Measurements from ENCODE around the gene IPO11. TPM values are rescaled to one million over a fixed set of nuclear protein-coding genes. Genes with fewer than 3 reads are reported as not detected.
A peak's percentile ranks its signal among the peaks of the same experiment; 100 is the strongest.
"Not testable (repeated sequence)": the region's sequence is repeated elsewhere in the genome, so short reads cannot be mapped to it uniquely, and the experiment has no call there.

Gene IPO11
- total RNA-seq, 1 experiment from 2014 or later: 29.3 TPM

DNA sequence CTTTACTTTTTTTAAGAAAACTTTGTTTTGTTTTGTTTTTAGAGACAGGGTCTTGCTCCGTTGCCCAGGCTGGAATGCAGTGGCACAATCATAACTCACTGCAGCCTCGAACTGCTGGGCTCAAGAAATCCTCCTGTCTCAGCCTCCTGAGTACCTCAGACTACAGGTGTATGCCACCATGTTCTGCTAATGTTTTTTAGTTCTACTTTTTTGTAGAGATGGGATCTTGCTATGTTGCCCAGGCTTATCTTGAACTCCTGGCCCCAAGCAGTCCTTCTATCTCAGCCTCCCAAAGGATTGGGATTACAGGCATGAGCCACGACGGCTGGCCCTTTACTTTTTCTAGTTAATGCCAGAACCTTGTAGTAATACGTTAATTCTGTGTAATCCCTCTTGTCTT, 36.0 kb downstream of the IPO11 start:
- DNase-seq (ENCODE audit: low read depth): no peak

GRCh38 chr5:62450259-62450658, 37.7 kb downstream of the IPO11 start:
- no peak for DNase-seq (ENCODE audit: low read depth)

- DNase-seq (ENCODE audit: low read depth): peak; percentile 49
These were observed 44.5 kb downstream of the IPO11 start for GRCh38 chr5:62457071-62457470.

DNA sequence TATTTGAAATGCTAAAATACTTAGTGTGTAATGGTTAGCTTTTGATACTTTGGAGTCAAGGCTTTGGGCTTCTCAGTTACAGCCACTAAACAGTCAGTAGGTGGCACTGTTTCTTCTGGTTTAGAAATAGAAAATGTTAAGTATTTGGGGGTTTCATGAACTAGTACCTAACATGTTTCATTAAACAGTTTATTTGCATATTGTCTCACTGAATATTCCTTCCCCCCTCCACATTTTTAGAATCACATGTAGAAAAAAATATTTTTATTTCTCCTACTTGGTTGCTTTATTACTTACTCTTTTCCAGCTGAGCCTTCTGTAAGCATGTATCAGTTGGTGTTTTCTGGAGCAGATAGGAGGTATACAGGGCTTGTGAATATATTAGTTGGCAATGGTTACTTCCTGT, 48.0 kb downstream of the IPO11 start:
- DNase-seq (ENCODE audit: low read depth): peak; percentile 41

DNA sequence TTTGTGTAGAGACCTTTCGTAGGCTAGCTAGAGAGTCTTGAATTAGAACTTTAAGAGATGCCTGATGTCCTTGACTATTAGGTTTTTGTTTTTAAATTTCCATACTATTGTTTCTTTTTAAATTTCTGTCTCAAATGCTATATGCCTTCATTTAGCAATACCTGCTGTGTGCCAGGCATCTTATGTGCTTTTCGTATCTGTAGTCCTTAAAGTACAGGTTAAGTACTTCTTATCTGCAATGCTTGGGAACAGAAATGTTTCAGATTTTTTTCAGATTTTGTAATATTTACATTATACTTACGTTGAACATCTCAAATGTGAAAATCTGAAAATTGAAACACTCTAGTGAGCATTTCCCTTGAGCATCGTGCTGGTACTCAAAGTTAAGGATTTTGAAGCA, 49.0 kb downstream of the IPO11 start:
- DNase-seq (ENCODE audit: low read depth): no peak

GRCh38 chr5:62465985-62466925, 53.7 kb downstream of the IPO11 start:
- DNase-seq (ENCODE audit: low read depth): peak; percentile 14

GRCh38 chr5:62473209-62473608, 60.6 kb downstream of the IPO11 start:
- no peak for DNase-seq (ENCODE audit: low read depth)

- DNase-seq (ENCODE audit: low read depth): peak; percentile 68
These were observed 62.5 kb downstream of the IPO11 start for GRCh38 chr5:62475072-62475471.

GRCh38 chr5:62477801-62478200, 65.2 kb downstream of the IPO11 start:
- DNase-seq (ENCODE audit: low read depth): peak; percentile 60

GRCh38 chr5:62483556-62483955, 71.0 kb downstream of the IPO11 start:
- no peak for DNase-seq (ENCODE audit: low read depth)

DNA sequence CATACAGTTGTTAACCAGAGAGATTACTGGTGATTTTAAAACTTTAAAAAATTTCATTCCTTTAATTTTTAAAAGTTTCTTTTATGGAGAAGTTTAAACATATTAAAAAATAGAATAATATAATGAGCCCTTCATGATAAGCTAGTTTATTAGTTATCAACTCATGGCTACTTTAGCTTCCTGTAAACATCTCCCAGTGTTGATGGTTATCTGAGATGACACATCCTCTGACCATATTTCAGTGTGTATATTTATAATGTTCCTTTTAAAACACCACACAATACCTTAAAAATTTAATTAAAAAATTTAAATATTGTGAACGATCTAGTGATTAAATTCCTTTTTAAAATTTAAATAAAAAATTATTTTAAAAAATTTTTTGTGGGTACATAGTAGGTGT, 74.1 kb downstream of the IPO11 start:
- DNase-seq (ENCODE audit: low read depth): no peak

- no peak for DNase-seq (ENCODE audit: low read depth)
These were observed 76.0 kb downstream of the IPO11 start for GRCh38 chr5:62488531-62488930.

- DNase-seq (ENCODE audit: low read depth): peak; percentile 32
These were observed 76.9 kb downstream of the IPO11 start for GRCh38 chr5:62489471-62489870.

DNA sequence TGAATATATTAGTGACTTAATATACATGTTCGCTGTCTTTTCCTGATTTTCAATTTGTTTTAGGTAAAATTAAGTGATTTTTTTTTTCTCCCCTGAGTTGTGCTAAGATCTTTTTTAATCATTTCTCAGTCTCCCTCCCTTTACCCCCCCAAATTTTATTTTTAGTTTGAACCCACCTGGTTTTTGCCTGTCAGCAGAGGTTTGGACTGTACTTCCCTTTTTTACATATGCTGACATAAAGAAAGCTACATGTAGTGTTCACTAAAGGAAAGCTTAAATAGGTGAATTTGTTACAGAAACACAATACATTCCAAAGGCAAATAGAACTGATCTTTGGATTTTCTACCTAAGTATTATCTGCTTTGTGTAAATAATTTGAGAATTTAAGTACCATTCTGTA, 82.2 kb downstream of the IPO11 start:
- no peak for DNase-seq (ENCODE audit: low read depth)

DNA sequence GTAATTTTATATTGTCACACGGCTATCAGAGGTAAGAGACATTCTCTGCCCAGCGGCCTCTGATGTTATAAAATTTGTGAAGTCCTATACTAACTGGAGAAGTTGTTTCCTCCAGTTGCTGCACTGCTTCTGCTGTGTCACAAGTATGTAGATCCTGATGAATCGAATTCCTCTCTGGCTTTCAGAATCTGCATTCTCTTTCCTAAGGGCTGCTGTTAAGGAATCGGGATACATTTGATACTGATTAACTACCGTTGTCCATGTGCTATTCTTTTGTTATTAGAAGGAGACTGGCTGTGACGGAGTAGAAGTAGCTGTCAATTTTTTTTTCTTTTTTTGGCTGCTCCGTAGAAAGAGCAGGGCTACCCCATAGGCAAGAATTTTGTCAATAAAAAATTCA, 84.3 kb downstream of the IPO11 start:
- DNase-seq (ENCODE audit: low read depth): no peak

GRCh38 chr5:62498961-62499360, 86.4 kb downstream of the IPO11 start:
- DNase-seq (ENCODE audit: low read depth): no peak

- DNase-seq (ENCODE audit: low read depth): no peak
These were observed 87.2 kb downstream of the IPO11 start for GRCh38 chr5:62499756-62500155.

- no peak for DNase-seq (ENCODE audit: low read depth)
These were observed 90.0 kb downstream of the IPO11 start for GRCh38 chr5:62502456-62503101.

DNA sequence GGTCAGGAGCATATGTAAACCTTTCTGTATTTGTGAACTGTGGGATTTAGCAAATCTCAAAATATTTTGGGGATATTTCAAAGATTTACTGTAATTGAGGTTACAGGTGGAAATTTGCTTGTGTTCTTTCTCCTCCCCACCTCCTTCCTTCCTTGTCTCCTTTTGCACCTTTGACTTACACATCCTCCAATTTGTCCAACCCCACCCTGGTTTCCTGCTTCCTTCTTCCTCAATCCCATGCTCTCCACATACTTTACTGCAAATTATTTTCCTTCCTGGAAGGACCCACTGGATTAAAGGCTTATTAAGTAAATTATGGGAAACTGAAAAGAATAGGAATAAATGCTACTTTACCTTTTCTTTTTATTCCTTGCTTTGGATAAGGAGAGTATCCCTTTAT, 91.6 kb downstream of the IPO11 start:
- DNase-seq (ENCODE audit: low read depth): no peak

DNA sequence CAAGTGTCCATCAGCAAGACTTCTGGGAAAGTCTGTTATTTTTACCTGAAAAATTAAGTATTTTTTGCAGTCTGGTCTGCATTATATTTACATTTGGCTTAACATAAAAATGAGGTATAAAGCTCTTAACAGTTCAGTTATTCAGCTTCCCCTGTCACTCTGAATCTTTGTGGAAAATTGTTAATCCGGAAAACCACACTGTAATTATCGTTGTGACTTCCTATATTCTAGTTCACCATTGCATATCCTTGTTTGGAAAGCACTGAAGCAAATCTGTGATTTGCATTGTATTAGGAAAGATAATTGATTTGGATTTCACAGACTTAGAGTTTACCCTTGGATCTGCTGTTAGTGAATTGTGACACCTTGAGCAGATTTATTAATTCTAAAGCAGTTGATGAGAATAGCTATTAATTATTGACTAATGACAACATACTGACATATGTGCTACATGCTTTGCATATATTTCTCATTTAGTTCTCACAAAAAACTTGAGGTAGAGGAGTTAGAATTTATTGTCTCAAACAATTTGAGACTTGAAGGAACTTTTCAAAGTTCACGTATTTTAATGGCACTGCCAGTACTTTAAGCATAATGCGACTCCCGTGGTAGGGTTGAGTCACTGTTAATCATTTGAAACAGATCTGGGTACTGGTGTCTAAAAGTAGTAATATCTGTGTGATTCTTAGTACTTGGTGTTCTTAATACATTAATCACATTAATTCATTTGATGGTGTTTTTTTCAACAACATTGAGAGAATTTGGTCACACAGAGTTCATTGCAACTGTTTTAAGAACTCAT, 94.3 kb downstream of the IPO11 start:
- DNase-seq (ENCODE audit: low read depth): peak; percentile 47

DNA sequence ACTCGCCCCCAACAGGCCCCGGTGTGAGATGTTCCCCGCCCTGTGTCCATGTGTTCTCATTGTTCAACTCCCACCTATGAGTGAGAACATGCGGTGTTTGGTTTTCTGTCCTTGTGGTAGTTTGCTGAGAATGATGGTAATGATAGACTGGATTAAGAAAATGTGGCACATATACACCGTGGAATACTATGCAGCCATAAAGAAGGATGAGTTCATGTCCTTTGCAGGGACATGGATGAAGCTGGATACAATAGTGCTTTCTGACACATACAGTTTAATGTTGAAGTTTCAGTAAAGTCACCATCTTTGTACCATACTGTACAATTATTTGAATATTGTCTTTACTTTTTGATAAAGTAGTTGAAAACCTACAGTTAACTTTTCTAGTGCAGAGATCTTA, 96.2 kb downstream of the IPO11 start:
- DNase-seq (ENCODE audit: low read depth): not testable (repeated sequence)

DNA sequence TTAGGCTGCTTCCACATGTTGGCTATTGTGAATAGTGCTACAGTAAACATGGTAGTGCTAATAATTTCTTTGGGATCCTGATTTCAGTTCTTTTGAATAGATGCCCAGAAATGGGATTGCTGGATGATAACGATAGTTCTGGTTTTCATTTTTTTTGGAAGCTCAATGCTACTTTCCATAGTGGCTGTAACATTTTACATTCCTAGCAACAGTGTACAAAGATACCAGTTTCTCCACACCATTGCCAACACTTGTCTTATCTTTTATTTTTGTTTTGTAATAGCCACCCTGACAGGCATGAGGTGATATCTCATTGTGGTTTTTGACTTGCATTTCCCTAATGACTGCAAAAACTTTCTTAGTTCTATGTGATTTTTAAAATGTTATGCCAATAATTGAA, 97.2 kb downstream of the IPO11 start:
- DNase-seq (ENCODE audit: low read depth): no peak
